GM12874 (cell line): Measurements from ENCODE around the gene NOXA1.

ENCODE experiments used
- CTCF ChIP-seq: IDR thresholded peaks from 2 replicates; pipeline ENCODE4 v1.5.1; 2011; ENCODE audit warnings: low read depth, mild to moderate bottlenecking, control low read depth, low read length, moderate library complexity; ENCODE audit not compliant: insufficient read depth

NOXA1 gene

GRCh38 chr9:137431416-137431931 is 8.3 kb downstream of the NOXA1 start:
- TF ChIP-seq CTCF: no peak

- no peak for TF ChIP-seq CTCF
Measured at GRCh38 chr9:137432687-137433348, 9.6 kb downstream of the NOXA1 start.

- no peak for TF ChIP-seq CTCF
Measured at GRCh38 chr9:137433349-137433915, 10.2 kb downstream of the NOXA1 start.

GRCh38 chr9:137433916-137434431 is 10.8 kb downstream of the NOXA1 start:
- TF ChIP-seq CTCF: no peak

GRCh38 chr9:137434498-137435380 is 11.5 kb downstream of the NOXA1 start:
- no peak for TF ChIP-seq CTCF

GRCh38 chr9:137435381-137435891 is 12.2 kb downstream of the NOXA1 start:
- no peak for TF ChIP-seq CTCF
